ENCODE data around the gene RPS15A.

GRCh38 chr16:18800293-18800692, 10.2 kb upstream of the RPS15A start:
- TF ChIP-seq EP300 (IDR thresholded peaks at IDR 0.05) (no peak), CTCF (IDR thresholded peaks at IDR 0.05) (no peak), POLR2A (IDR thresholded peaks at IDR 0.05) (no peak)

All from tibial nerve (tissue), 4 donors.